Endothelial cell of umbilical vein (primary cell): Measurements from ENCODE around the gene GRAMD1A. TPM values are rescaled to one million over a fixed set of nuclear protein-coding genes. Genes with fewer than 3 reads are reported as not detected.

Experiments used
- BruUV-seq: library from RNA; stranded (reverse); fragments of 400-500 nt; replicated peaks from 2 replicates; lab custom pipeline; 2021; lab: Mats Ljungman, UMichigan
- CTCF ChIA-PET: fragments of 300-600, 350-600 bp; sonication (Branson Sonifier 250); formaldehyde crosslinking; loops from one replicate; lab custom pipeline; 2021; ENCODE audit warnings: antibody characterized with exemption, inconsistent platforms; lab: Charles Lee
- POLR2A ChIA-PET: fragments of 300-600, 350-600 bp; sonication (Branson Sonifier 250); formaldehyde crosslinking; loops from one replicate; lab custom pipeline; 2021; ENCODE audit warnings: antibody characterized with exemption, inconsistent platforms; lab: Charles Lee
- DNase-seq: peaks from one replicate; pipeline ENCODE4 v3.0.0-alpha.2; 2011; ENCODE audit warnings: low read depth, low spot score
- FAIRE-seq: peaks from 2 replicates; lab custom pipeline; 2011; peaks lifted over from hg19 to GRCh38; lab: Jason Lieb, UNC
- H2AFZ ChIP-seq: 2 replicates; pipeline ENCODE4 v1.6.0; 2012; ENCODE audit warnings: low read depth, low read length, control low read depth, inconsistent platforms
- H3K27ac ChIP-seq: 2 replicates; pipeline ENCODE4 v1.5.1; 2011; ENCODE audit warnings: low read depth, mild to moderate bottlenecking, control low read depth, low read length, moderate library complexity; ENCODE audit not compliant: insufficient read depth
- H3K27me3 ChIP-seq, 2 experiments: 2 replicates each; pipeline versions ENCODE4 v1.6.0 to v1.6.1; 2011; ENCODE audit warnings: low read length in 2 of 2, mixed read lengths in 1 of 2; ENCODE audit not compliant: control insufficient read depth in 2 of 2, insufficient read depth in 2 of 2
- H3K36me3 ChIP-seq, 2 experiments: 2 replicates in 1 of 2; 3 replicates in 1 of 2; pipeline ENCODE4 v1.5.1; 2011; ENCODE audit warnings: low read length in 2 of 2, mild to moderate bottlenecking in 1 of 2, moderate library complexity in 1 of 2; ENCODE audit not compliant: control insufficient read depth in 2 of 2, insufficient read depth in 2 of 2; ENCODE audit errors: extremely low read depth in 1 of 2
- H3K4me1 ChIP-seq: 3 replicates; pipeline ENCODE4 v1.5.1; 2011; ENCODE audit warnings: mild to moderate bottlenecking, low read length; ENCODE audit not compliant: control insufficient read depth, insufficient read depth; ENCODE audit errors: extremely low read depth
- H3K4me2 ChIP-seq: 2 replicates; pipeline ENCODE4 v1.6.1; 2011; ENCODE audit warnings: low read length, control low read depth, mixed read lengths; ENCODE audit not compliant: insufficient read depth
- H3K4me3 ChIP-seq, 3 experiments: fragments of 200-600 bp in 1 of 3; sonication (generic), shearing (Covaris generic) in 1 of 3; replicated peaks in 1 of 3; 2 replicates each; pipeline ENCODE4 v1.5.1; 2011 to 2016; ENCODE audit warnings: control low read depth in 3 of 3, low read length in 3 of 3, mild to moderate bottlenecking in 2 of 3, inconsistent platforms in 1 of 3, low read depth in 1 of 3, moderate library complexity in 1 of 3; ENCODE audit not compliant: insufficient read depth in 1 of 3
- H3K79me2 ChIP-seq: 2 replicates; pipeline ENCODE4 v1.6.0; 2012; ENCODE audit warnings: low read length, inconsistent platforms; ENCODE audit not compliant: control insufficient read depth, insufficient read depth
- H3K9ac ChIP-seq: replicated peaks from 2 replicates; pipeline ENCODE3; 2011; ENCODE audit warnings: low read length, control low read depth; ENCODE audit not compliant: insufficient read depth; ENCODE audit errors: extremely low read depth
- H3K9me1 ChIP-seq: replicated peaks from 3 replicates; pipeline ENCODE4 v1.6.0; 2011; ENCODE audit warnings: mild to moderate bottlenecking, low read length; ENCODE audit not compliant: control insufficient read depth, insufficient read depth; ENCODE audit errors: extremely low read depth
- H3K9me3 ChIP-seq: replicated peaks from 2 replicates; pipeline ENCODE4 v1.5.1; 2012; ENCODE audit warnings: low read length, inconsistent platforms; ENCODE audit not compliant: control insufficient read depth, insufficient read depth
- H4K20me1 ChIP-seq: replicated peaks from 2 replicates; pipeline ENCODE3; 2011; ENCODE audit warnings: mild to moderate bottlenecking, low read length; ENCODE audit not compliant: control insufficient read depth, insufficient read depth; ENCODE audit errors: extremely low read depth
- EZH2 ChIP-seq: IDR thresholded peaks from 2 replicates; pipeline ENCODE4 v1.6.1; 2012; ENCODE audit warnings: borderline replicate concordance, low read depth, mild to moderate bottlenecking, moderate library complexity, low read length, inconsistent platforms; ENCODE audit not compliant: severe bottlenecking
- GATA2 ChIP-seq: IDR thresholded peaks from 2 replicates; pipeline ENCODE4 v1.7.0; 2011; ENCODE audit warnings: low read depth, mild to moderate bottlenecking, moderate library complexity, mixed read lengths, low read length; ENCODE audit not compliant: insufficient read length, insufficient read depth
- JUN ChIP-seq: IDR thresholded peaks from 2 replicates; pipeline ENCODE4 v1.6.1; 2011; ENCODE audit warnings: borderline replicate concordance, low read depth; ENCODE audit not compliant: insufficient read length, insufficient read depth
- MYC ChIP-seq: IDR thresholded peaks from one replicate; pipeline ENCODE4 v1.6.1; 2011; ENCODE audit warnings: mild to moderate bottlenecking, low read depth, low read length
- dilution Hi-C: fragments of 300-500 bp; cut with MboI; formaldehyde crosslinking; loops from one replicate; pipeline ENCODE4 v1.15.0; 2019; ENCODE audit warnings: low sequenced_read_pairs; ENCODE audit not compliant: extremely low pct_ligation_motif_present
- intact Hi-C: fragments of 100-400 bp; cut with micrococcal nuclease; formaldehyde crosslinking; loops from one replicate; pipeline ENCODE4 v1.10.0; 2022
- polyA plus RNA-seq, 4 experiments: library from polyadenylated mRNA; depleted of rRNA in 3 of 4; stranded (reverse) in 3 of 4; unstranded in 1 of 4; fragments of >200 nt; gene quantifications; 2 replicates each; pipeline versions ENCODE4 v1.2.1 to v1.2.3, GENCODE V29; 2011 to 2012; ENCODE audit warnings: missing spikeins in 1 of 4
- total RNA-seq: library from RNA; stranded (reverse); gene quantifications from 2 replicates; pipeline ENCODE4 v1.2.3, GENCODE V29; 2021
- TF ChIP-seq, protein P1 (sequence below), 2 donors: IDR thresholded peaks; 1 replicate in 1 of 2; 2 replicates in 1 of 2; pipeline ENCODE4 v1.5.1; 2011; ENCODE audit warnings: low read length in 2 of 2, mild to moderate bottlenecking in 2 of 2, moderate library complexity in 2 of 2, control low read depth in 1 of 2, inconsistent platforms in 1 of 2, low read depth in 1 of 2; ENCODE audit not compliant: insufficient read depth in 1 of 2; ENCODE audit errors: extremely low read depth in 1 of 2
- TF ChIP-seq, protein P2 (sequence below): IDR thresholded peaks from 2 replicates; pipeline ENCODE4 v1.6.1; 2011; ENCODE audit not compliant: insufficient read depth, insufficient read length

The GRAMD1A gene
- total and polyA plus RNA-seq, 2 donors (not counting 3 experiments of a cell fraction or from before 2014, with no cell fraction given), result 127 to 130 TPM

DNA sequence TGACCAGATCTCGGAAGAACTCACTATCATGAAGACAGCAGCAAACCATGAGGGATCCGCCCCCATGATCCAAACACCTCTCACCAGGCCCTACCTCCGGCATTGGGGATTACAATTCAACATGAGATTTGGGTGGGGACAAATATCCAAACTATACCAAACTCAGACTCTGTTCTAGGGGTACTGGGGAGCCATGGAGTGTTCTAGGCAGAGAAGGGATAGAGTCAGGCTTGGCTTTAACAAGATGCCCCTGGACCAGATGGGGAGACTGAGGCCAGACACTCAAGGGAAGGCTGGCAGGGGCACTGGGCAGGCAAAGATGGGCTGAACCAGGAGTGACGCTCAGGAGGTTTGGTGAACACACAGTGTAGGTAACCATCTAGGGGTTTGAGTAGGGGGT is 18.3 kb downstream of the GRAMD1A start:
- Histone ChIP-seq H3K79me2 (no peaks in the 10 kb centered on the region), H3K4me1 (no peaks in the 10 kb centered on the region), H3K27ac (no peak overlapping the region), H3K9me3 (no peaks in the 10 kb centered on the region), H3K27me3 (no peaks in the 10 kb centered on the region), H4K20me1 (no peaks in the 10 kb centered on the region), H2AFZ (no peak overlapping the region), H3K4me3 (no peak overlapping the region), H3K4me2 (no peak overlapping the region), H3K9ac (no peak overlapping the region), H3K36me3 (peaks cover 13 to 68% of the 10 kb centered on the region in 2 experiments), H3K9me1 (no peaks in the 10 kb centered on the region)
- intact Hi-C loops (no loop called here), dilution Hi-C loops (no loop called here)
- no TSS peak for BruUV-seq
- TF ChIP-seq, protein P1, sequence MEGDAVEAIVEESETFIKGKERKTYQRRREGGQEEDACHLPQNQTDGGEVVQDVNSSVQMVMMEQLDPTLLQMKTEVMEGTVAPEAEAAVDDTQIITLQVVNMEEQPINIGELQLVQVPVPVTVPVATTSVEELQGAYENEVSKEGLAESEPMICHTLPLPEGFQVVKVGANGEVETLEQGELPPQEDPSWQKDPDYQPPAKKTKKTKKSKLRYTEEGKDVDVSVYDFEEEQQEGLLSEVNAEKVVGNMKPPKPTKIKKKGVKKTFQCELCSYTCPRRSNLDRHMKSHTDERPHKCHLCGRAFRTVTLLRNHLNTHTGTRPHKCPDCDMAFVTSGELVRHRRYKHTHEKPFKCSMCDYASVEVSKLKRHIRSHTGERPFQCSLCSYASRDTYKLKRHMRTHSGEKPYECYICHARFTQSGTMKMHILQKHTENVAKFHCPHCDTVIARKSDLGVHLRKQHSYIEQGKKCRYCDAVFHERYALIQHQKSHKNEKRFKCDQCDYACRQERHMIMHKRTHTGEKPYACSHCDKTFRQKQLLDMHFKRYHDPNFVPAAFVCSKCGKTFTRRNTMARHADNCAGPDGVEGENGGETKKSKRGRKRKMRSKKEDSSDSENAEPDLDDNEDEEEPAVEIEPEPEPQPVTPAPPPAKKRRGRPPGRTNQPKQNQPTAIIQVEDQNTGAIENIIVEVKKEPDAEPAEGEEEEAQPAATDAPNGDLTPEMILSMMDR (IDR thresholded peaks at IDR 0.05; ENCODE audit: extremely low read depth in 1 of 2, insufficient read depth in 1 of 2, low read depth in 1 of 2, low read length in 2 of 2), result no peak
- TF ChIP-seq JUN (no peak), GATA2 (no peak), EZH2 (no peak), MYC (no peak)
- TF ChIP-seq, protein P2, sequence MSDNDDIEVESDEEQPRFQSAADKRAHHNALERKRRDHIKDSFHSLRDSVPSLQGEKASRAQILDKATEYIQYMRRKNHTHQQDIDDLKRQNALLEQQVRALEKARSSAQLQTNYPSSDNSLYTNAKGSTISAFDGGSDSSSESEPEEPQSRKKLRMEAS, result no peak
- FAIRE-seq (no peak), DNase-seq (no peak)
- ChIA-PET CTCF (no interaction called here), POLR2A (no interaction called here)
